ENCODE results near the gene LRRC8A.

Gene LRRC8A

GRCh38 chr9:128901379-128901778 lies 19.4 kb downstream of the LRRC8A start:
- no peak for DNase-seq (ENCODE audit: low read depth, low spot score)

- DNase-seq (ENCODE audit: low read depth, low spot score): no peak
Observed at GRCh38 chr9:128901822-128902221, 19.9 kb downstream of the LRRC8A start.

- DNase-seq (ENCODE audit: low read depth, low spot score): no peak
Observed at GRCh38 chr9:128902351-128903078, 20.6 kb downstream of the LRRC8A start.

- DNase-seq (ENCODE audit: low read depth, low spot score): no peak
Observed at GRCh38 chr9:128903079-128903461, 21.1 kb downstream of the LRRC8A start.

- DNase-seq (ENCODE audit: low read depth, low spot score): no peak
Observed at GRCh38 chr9:128903871-128904620, 22.1 kb downstream of the LRRC8A start.

- DNase-seq (ENCODE audit: low read depth, low spot score): no peak
Observed at GRCh38 chr9:128905964-128906363, 24.0 kb downstream of the LRRC8A start.

- no peak for DNase-seq (ENCODE audit: low read depth, low spot score)
Observed at GRCh38 chr9:128906741-128907140, 24.8 kb downstream of the LRRC8A start.

- DNase-seq (ENCODE audit: low read depth, low spot score): no peak
Observed at GRCh38 chr9:128908372-128908771, 26.4 kb downstream of the LRRC8A start.

- DNase-seq (ENCODE audit: low read depth, low spot score): no peak
Observed at GRCh38 chr9:128909859-128910258, 27.9 kb downstream of the LRRC8A start.

- no peak for DNase-seq (ENCODE audit: low read depth, low spot score)
Observed at GRCh38 chr9:128910906-128911305, 29.0 kb downstream of the LRRC8A start.

- DNase-seq (ENCODE audit: low read depth, low spot score): no peak
Observed at GRCh38 chr9:128911529-128912035, 29.6 kb downstream of the LRRC8A start.

GRCh38 chr9:128912270-128912853 lies 30.4 kb downstream of the LRRC8A start:
- no peak for DNase-seq (ENCODE audit: low read depth, low spot score)

- DNase-seq (ENCODE audit: low read depth, low spot score): no peak
Observed at GRCh38 chr9:128913048-128913900, 31.3 kb downstream of the LRRC8A start.

- no peak for DNase-seq (ENCODE audit: low read depth, low spot score)
Observed at GRCh38 chr9:128913995-128914772, 32.3 kb downstream of the LRRC8A start.

GRCh38 chr9:128916204-128916603 lies 34.3 kb downstream of the LRRC8A start:
- DNase-seq (ENCODE audit: low read depth, low spot score): no peak

GRCh38 chr9:128916745-128917144 lies 34.8 kb downstream of the LRRC8A start:
- no peak for DNase-seq (ENCODE audit: low read depth, low spot score)

GRCh38 chr9:128917151-128917849 lies 35.4 kb downstream of the LRRC8A start:
- DNase-seq (ENCODE audit: low read depth, low spot score): peak; percentile 44

- no peak for DNase-seq (ENCODE audit: low read depth, low spot score)
Observed at GRCh38 chr9:128918921-128919320, 37.0 kb downstream of the LRRC8A start.

GRCh38 chr9:128919402-128920089 lies 37.6 kb downstream of the LRRC8A start:
- no peak for DNase-seq (ENCODE audit: low read depth, low spot score)

All from smooth muscle cell of the brain vasculature (primary cell).